ENCODE data around the gene OR52E1.
"Not testable (repeated sequence)": the region's sequence is repeated elsewhere in the genome, so short reads cannot be mapped to it uniquely, and the experiment has no call there.

OR52E1 gene

GRCh38 chr11:5069272-5069671 is at the start of gene OR52E1:
Gene OR52E1, plus strand, starts transcription at chr11:5069572.
- Mint-ChIP-seq H3K27me3 (peaks cover 3% of the 10 kb centered on the region), H3K27ac (no peak within 1 kb of the TSS), H3K4me1 (no peaks in the 10 kb centered on the region), H3K9me3 (no peaks in the 10 kb centered on the region), H3K4me3 (no peak within 1 kb of the TSS), H3K36me3 (no peaks in the 10 kb centered on the region)

- Mint-ChIP-seq H3K27me3 (no peaks in the 10 kb centered on the region), H3K36me3 (peaks cover 2% of the 10 kb centered on the region), H3K4me3 (no peak overlapping the region), H3K9me3 (peaks cover 5% of the 10 kb centered on the region), H3K27ac (no peak overlapping the region), H3K4me1 (no peaks in the 10 kb centered on the region)
These were observed 47.4 kb upstream of the OR52E1 start for GRCh38 chr11:5021996-5022395.

- Mint-ChIP-seq H3K36me3 (no peaks in the 10 kb centered on the region), H3K4me3 (no peak overlapping the region), H3K4me1 (no peaks in the 10 kb centered on the region), H3K9me3 (no peaks in the 10 kb centered on the region), H3K27me3 (peaks cover 3% of the 10 kb centered on the region), H3K27ac (no peak overlapping the region)
These were observed 32.7 kb upstream of the OR52E1 start for GRCh38 chr11:5036669-5037068.

GRCh38 chr11:5037926-5038325 is 31.4 kb upstream of the OR52E1 start:
- Mint-ChIP-seq H3K36me3 (no peaks in the 10 kb centered on the region), H3K4me1 (no peaks in the 10 kb centered on the region), H3K9me3 (no peaks in the 10 kb centered on the region), H3K27me3 (peaks cover 3% of the 10 kb centered on the region), H3K27ac (no peak overlapping the region), H3K4me3 (no peak overlapping the region)

GRCh38 chr11:5038341-5038740 is 31.0 kb upstream of the OR52E1 start:
- H3K27me3 Mint-ChIP-seq: peaks cover 3% of the 10 kb centered on the region
- H3K36me3 Mint-ChIP-seq: no peaks in the 10 kb centered on the region
- H3K9me3 Mint-ChIP-seq: no peaks in the 10 kb centered on the region
- H3K4me1 Mint-ChIP-seq: no peaks in the 10 kb centered on the region
- H3K27ac Mint-ChIP-seq: no peak overlapping the region
- no peak overlapping the region for H3K4me3 Mint-ChIP-seq

GRCh38 chr11:5040876-5041275 is 28.5 kb upstream of the OR52E1 start:
- Mint-ChIP-seq H3K4me3 (no peak overlapping the region), H3K27me3 (peaks cover 3% of the 10 kb centered on the region), H3K27ac (no peak overlapping the region), H3K9me3 (no peaks in the 10 kb centered on the region), H3K4me1 (no peaks in the 10 kb centered on the region), H3K36me3 (no peaks in the 10 kb centered on the region)

- Mint-ChIP-seq H3K27me3 (peaks cover 3% of the 10 kb centered on the region), H3K4me3 (no peak overlapping the region), H3K27ac (no peak overlapping the region), H3K36me3 (no peaks in the 10 kb centered on the region), H3K4me1 (no peaks in the 10 kb centered on the region), H3K9me3 (no peaks in the 10 kb centered on the region)
These were observed 27.3 kb upstream of the OR52E1 start for GRCh38 chr11:5042091-5042490.

- no peak overlapping the region for H3K4me3 Mint-ChIP-seq
- peaks cover 3% of the 10 kb centered on the region for H3K27me3 Mint-ChIP-seq
- H3K4me1 Mint-ChIP-seq: no peaks in the 10 kb centered on the region
- H3K27ac Mint-ChIP-seq: no peak overlapping the region
- no peaks in the 10 kb centered on the region for H3K36me3 Mint-ChIP-seq
- H3K9me3 Mint-ChIP-seq: peaks cover 4% of the 10 kb centered on the region
These were observed 26.0 kb upstream of the OR52E1 start for GRCh38 chr11:5043380-5043779.

GRCh38 chr11:5046226-5046625 is 23.1 kb upstream of the OR52E1 start, which contains the start of gene OR52J3:
Gene OR52J3, plus strand, starts transcription at chr11:5046526. Its CDS starts 0 bp downstream, at chr11:5046526.
- H3K9me3 Mint-ChIP-seq: peaks cover 4% of the 10 kb centered on the region
- H3K27me3 Mint-ChIP-seq: no peaks in the 10 kb centered on the region
- H3K27ac Mint-ChIP-seq: no peak within 1 kb of the TSS
- H3K4me1 Mint-ChIP-seq: no peaks in the 10 kb centered on the region
- H3K4me3 Mint-ChIP-seq: no peak within 1 kb of the TSS
- no peaks in the 10 kb centered on the region for H3K36me3 Mint-ChIP-seq

- no peak overlapping the region for H3K27ac Mint-ChIP-seq
These were observed 22.5 kb upstream of the OR52E1 start for GRCh38 chr11:5046754-5047330.

GRCh38 chr11:5058679-5059078 is 10.7 kb upstream of the OR52E1 start:
- H3K4me3 Mint-ChIP-seq, H3K36me3 Mint-ChIP-seq, H3K9me3 Mint-ChIP-seq, H3K4me1 Mint-ChIP-seq, H3K27ac Mint-ChIP-seq, H3K27me3 Mint-ChIP-seq: not testable (repeated sequence)

More at GRCh38 chr11:5046754-5047330, 22.5 kb upstream of the OR52E1 start:
- peaks cover 4% of the 10 kb centered on the region for H3K9me3 Mint-ChIP-seq
- H3K4me1 Mint-ChIP-seq: no peaks in the 10 kb centered on the region
- no peaks in the 10 kb centered on the region for H3K27me3 Mint-ChIP-seq
- no peak overlapping the region for H3K4me3 Mint-ChIP-seq
- no peaks in the 10 kb centered on the region for H3K36me3 Mint-ChIP-seq

- Mint-ChIP-seq H3K4me1 (no peaks in the 10 kb centered on the region), H3K9me3 (peaks cover 5% of the 10 kb centered on the region), H3K27ac (no peak within 1 kb of the TSS), H3K4me3 (no peak within 1 kb of the TSS), H3K27me3 (peaks cover 1% of the 10 kb centered on the region), H3K36me3 (no peaks in the 10 kb centered on the region)
These were observed 10.0 kb upstream of the OR52E1 start, which contains the start of gene OR52E2 for GRCh38 chr11:5059391-5059790. Gene OR52E2, minus strand, starts transcription at chr11:5059627. Its CDS starts 0 bp downstream, at chr11:5059627.

- Mint-ChIP-seq H3K27ac (no peak overlapping the region), H3K4me3 (no peak overlapping the region), H3K9me3 (no peaks in the 10 kb centered on the region), H3K27me3 (no peaks in the 10 kb centered on the region), H3K4me1 (no peaks in the 10 kb centered on the region), H3K36me3 (no peaks in the 10 kb centered on the region)
These were observed 4.3 kb upstream of the OR52E1 start for GRCh38 chr11:5065027-5065426.

- Mint-ChIP-seq H3K4me3 (no peak overlapping the region), H3K4me1 (no peaks in the 10 kb centered on the region), H3K36me3 (no peaks in the 10 kb centered on the region), H3K27me3 (peaks cover 12% of the 10 kb centered on the region), H3K27ac (no peak overlapping the region), H3K9me3 (no peaks in the 10 kb centered on the region)
These were observed 2.4 kb downstream of the OR52E1 start for GRCh38 chr11:5071799-5072198.

- no peaks in the 10 kb centered on the region for H3K4me1 Mint-ChIP-seq
- H3K9me3 Mint-ChIP-seq: no peaks in the 10 kb centered on the region
- H3K4me3 Mint-ChIP-seq: no peak overlapping the region
- H3K27ac Mint-ChIP-seq: no peak overlapping the region
- no peaks in the 10 kb centered on the region for H3K36me3 Mint-ChIP-seq
- H3K27me3 Mint-ChIP-seq: peaks cover 5% of the 10 kb centered on the region
These were observed 12.0 kb downstream of the OR52E1 start for GRCh38 chr11:5081405-5081804.

- Mint-ChIP-seq H3K4me1 (no peaks in the 10 kb centered on the region), H3K27ac (no peak overlapping the region), H3K36me3 (no peaks in the 10 kb centered on the region), H3K4me3 (no peak overlapping the region), H3K27me3 (peaks cover 2% of the 10 kb centered on the region), H3K9me3 (no peaks in the 10 kb centered on the region)
These were observed 14.2 kb downstream of the OR52E1 start for GRCh38 chr11:5083602-5084001.

GRCh38 chr11:5088556-5088955 is 19.2 kb downstream of the OR52E1 start:
- Mint-ChIP-seq H3K36me3 (no peaks in the 10 kb centered on the region), H3K27me3 (no peaks in the 10 kb centered on the region), H3K27ac (no peak overlapping the region), H3K9me3 (no peaks in the 10 kb centered on the region), H3K4me3 (no peak overlapping the region), H3K4me1 (no peaks in the 10 kb centered on the region)

All from activated naive CD4-positive, alpha-beta T cell treated with anti-CD3 and anti-CD28 coated beads, Interleukin-2, amount 50 U/mL, for 24 hours (primary cell).